HEK293 (cell line): ENCODE data around the gene PTPRO.

Source experiments
- HOXA7 ChIP-seq: sonication (generic); formaldehyde crosslinking; IDR thresholded peaks from 2 replicates; pipeline ENCODE4 v1.8.1; 2022; ENCODE audit warnings: missing genetic modification reagents, borderline replicate concordance
- HOXC10 ChIP-seq: sonication (generic); formaldehyde crosslinking; IDR thresholded peaks from 2 replicates; pipeline ENCODE4 v1.8.1; 2023; ENCODE audit warnings: mild to moderate bottlenecking, missing genetic modification reagents
- OSR2 ChIP-seq: fragments of 450-650 bp; formaldehyde crosslinking; IDR thresholded peaks from 2 replicates; pipeline ENCODE4 v1.5.1; 2016; ENCODE audit warnings: missing biosample characterization, missing genetic modification characterization
- SP3 ChIP-seq: fragments of 450-650 bp; formaldehyde crosslinking; IDR thresholded peaks from 2 replicates; pipeline ENCODE4 v1.5.1; 2016; ENCODE audit warnings: missing biosample characterization, missing genetic modification characterization
- ZBTB8A ChIP-seq: fragments of 450-650 bp; formaldehyde crosslinking; IDR thresholded peaks from 2 replicates; pipeline ENCODE4 v1.5.1; 2016; ENCODE audit warnings: missing biosample characterization, missing genetic modification characterization
- ZEB2 ChIP-seq: fragments of 450-650 bp; formaldehyde crosslinking; IDR thresholded peaks from 2 replicates; pipeline ENCODE4 v1.5.1; 2016; ENCODE audit warnings: missing biosample characterization, missing genetic modification characterization
- ZIC2 ChIP-seq: fragments of 450-650 bp; formaldehyde crosslinking; IDR thresholded peaks from 2 replicates; pipeline ENCODE4 v1.5.1; 2016; ENCODE audit warnings: missing biosample characterization, missing genetic modification characterization
- ZNF132 ChIP-seq: fragments of 450-650 bp; formaldehyde crosslinking; IDR thresholded peaks from 2 replicates; pipeline ENCODE4 v1.5.1; 2017; ENCODE audit warnings: missing biosample characterization, missing genetic modification characterization, borderline replicate concordance
- ZNF211 ChIP-seq: fragments of 450-650 bp; formaldehyde crosslinking; IDR thresholded peaks from 2 replicates; pipeline ENCODE4 v1.5.1; 2016; ENCODE audit warnings: low read depth, missing biosample characterization, missing genetic modification characterization
- ZNF391 ChIP-seq: fragments of 450-650 bp; formaldehyde crosslinking; IDR thresholded peaks from 2 replicates; pipeline ENCODE4 v1.5.1; 2016; ENCODE audit warnings: low read depth, missing biosample characterization, missing genetic modification characterization, borderline replicate concordance
- ZNF473 ChIP-seq: fragments of 450-650 bp; formaldehyde crosslinking; IDR thresholded peaks from 2 replicates; pipeline ENCODE4 v1.5.1; 2017; ENCODE audit warnings: missing biosample characterization, missing genetic modification characterization
- ZNF510 ChIP-seq: fragments of 450-650 bp; formaldehyde crosslinking; IDR thresholded peaks from 2 replicates; pipeline ENCODE4 v1.5.1; 2018; ENCODE audit warnings: mild to moderate bottlenecking, missing genetic modification characterization, missing biosample characterization; ENCODE audit not compliant: insufficient replicate concordance
- ZNF530 ChIP-seq: fragments of 450-650 bp; formaldehyde crosslinking; IDR thresholded peaks from 2 replicates; pipeline ENCODE4 v1.5.1; 2016; ENCODE audit warnings: low read depth, missing biosample characterization, missing genetic modification characterization
- ZNF76 ChIP-seq: fragments of 450-650 bp; formaldehyde crosslinking; IDR thresholded peaks from 2 replicates; pipeline ENCODE4; 2016; ENCODE audit warnings: low read depth, missing biosample characterization, missing genetic modification characterization, borderline replicate concordance
- ZNF777 ChIP-seq: fragments of 450-650 bp; formaldehyde crosslinking; IDR thresholded peaks from 2 replicates; pipeline ENCODE4 v1.5.1; 2017; ENCODE audit warnings: missing biosample characterization, missing genetic modification characterization, borderline replicate concordance
- ZNF791 ChIP-seq: fragments of 450-650 bp; formaldehyde crosslinking; IDR thresholded peaks from 2 replicates; pipeline ENCODE4 v1.5.1; 2016; ENCODE audit warnings: missing biosample characterization, missing genetic modification characterization
- TF ChIP-seq, protein P1 (sequence below): fragments of 450-650 bp; formaldehyde crosslinking; IDR thresholded peaks from 2 replicates; pipeline ENCODE4 v1.5.1; 2016; ENCODE audit warnings: missing biosample characterization, missing genetic modification characterization
- TF ChIP-seq, protein P2 (sequence below): fragments of 450-650 bp; formaldehyde crosslinking; IDR thresholded peaks from 2 replicates; pipeline ENCODE4 v1.5.1; 2016; ENCODE audit warnings: missing biosample characterization, missing genetic modification characterization
- TF ChIP-seq, protein P3 (sequence below): fragments of 450-650 bp; formaldehyde crosslinking; IDR thresholded peaks from 2 replicates; pipeline ENCODE4 v1.5.1; 2016; ENCODE audit warnings: missing biosample characterization, missing genetic modification characterization, low read depth
- TF ChIP-seq, protein P4 (sequence below): fragments of 450-650 bp; formaldehyde crosslinking; IDR thresholded peaks from 2 replicates; pipeline ENCODE4 v1.5.1; 2016; ENCODE audit warnings: missing biosample characterization, missing genetic modification characterization
- TF ChIP-seq, protein P5 (sequence below): fragments of 450-650 bp; formaldehyde crosslinking; IDR thresholded peaks from 2 replicates; pipeline ENCODE4 v1.5.1; 2017; ENCODE audit warnings: missing biosample characterization, mild to moderate bottlenecking, missing genetic modification characterization, moderate library complexity
- TF ChIP-seq, protein P6 (sequence below): fragments of 450-650 bp; formaldehyde crosslinking; IDR thresholded peaks from 2 replicates; pipeline ENCODE4 v1.5.1; 2017; ENCODE audit warnings: missing biosample characterization, missing genetic modification characterization
- TF ChIP-seq, protein P7 (sequence below): fragments of 450-650 bp; formaldehyde crosslinking; IDR thresholded peaks from 2 replicates; pipeline ENCODE4 v1.5.1; 2016; ENCODE audit warnings: missing biosample characterization, missing genetic modification characterization, low read depth
- TF ChIP-seq, protein P8 (sequence below): fragments of 450-650 bp; formaldehyde crosslinking; IDR thresholded peaks from 2 replicates; pipeline ENCODE4 v1.5.1; 2017; ENCODE audit warnings: missing biosample characterization, missing genetic modification characterization

PTPRO gene

DNA sequence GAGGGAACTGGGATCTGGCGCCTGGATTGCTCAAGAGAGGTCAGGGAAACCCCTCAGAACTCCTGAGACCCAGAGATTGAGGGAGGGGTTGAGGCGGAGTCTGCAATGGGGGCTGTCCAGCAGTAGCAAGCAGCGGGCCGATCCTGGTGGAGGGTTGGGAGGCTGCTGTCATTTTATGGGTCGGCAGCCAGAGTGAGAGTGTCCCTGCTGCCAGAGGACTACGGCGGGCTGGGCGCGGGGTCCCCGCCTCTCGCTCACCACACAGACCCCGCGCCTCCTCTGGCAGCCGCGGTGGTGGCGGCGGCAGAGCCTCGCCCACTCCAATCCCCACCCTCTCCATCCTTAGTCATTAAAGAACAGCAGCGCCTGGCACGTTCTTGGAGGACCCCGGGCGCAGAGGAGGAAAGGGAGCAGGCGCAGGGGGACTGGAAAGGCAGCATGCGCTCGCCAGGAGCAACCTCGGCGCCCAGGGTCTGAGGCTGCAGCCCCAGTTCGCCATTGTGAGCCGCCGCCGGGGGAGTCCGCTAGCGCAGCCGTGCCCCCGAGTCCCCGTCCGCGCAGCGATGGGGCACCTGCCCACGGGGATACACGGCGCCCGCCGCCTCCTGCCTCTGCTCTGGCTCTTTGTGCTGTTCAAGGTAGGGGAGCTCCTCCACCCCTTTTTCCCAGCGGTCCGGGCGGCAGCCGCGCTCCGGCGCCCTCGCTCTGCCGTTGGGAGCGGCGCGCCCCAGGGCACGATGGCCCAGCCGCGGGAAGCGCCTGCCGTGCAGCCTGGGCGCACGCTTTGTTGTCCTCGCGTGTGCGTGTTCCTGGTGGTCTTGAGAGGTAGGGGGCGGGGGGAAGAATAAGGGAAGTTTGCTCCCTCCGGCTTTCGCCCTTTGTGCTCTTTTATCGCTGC is at the start of gene PTPRO (continued):
- TF ChIP-seq, protein P1, sequence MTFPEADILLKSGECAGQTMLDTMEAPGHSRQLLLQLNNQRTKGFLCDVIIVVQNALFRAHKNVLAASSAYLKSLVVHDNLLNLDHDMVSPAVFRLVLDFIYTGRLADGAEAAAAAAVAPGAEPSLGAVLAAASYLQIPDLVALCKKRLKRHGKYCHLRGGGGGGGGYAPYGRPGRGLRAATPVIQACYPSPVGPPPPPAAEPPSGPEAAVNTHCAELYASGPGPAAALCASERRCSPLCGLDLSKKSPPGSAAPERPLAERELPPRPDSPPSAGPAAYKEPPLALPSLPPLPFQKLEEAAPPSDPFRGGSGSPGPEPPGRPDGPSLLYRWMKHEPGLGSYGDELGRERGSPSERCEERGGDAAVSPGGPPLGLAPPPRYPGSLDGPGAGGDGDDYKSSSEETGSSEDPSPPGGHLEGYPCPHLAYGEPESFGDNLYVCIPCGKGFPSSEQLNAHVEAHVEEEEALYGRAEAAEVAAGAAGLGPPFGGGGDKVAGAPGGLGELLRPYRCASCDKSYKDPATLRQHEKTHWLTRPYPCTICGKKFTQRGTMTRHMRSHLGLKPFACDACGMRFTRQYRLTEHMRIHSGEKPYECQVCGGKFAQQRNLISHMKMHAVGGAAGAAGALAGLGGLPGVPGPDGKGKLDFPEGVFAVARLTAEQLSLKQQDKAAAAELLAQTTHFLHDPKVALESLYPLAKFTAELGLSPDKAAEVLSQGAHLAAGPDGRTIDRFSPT (tag by site-specific recombination): peak; percentile 44; the same call in 1 of the 2 replicates
- TF ChIP-seq, protein P2, sequence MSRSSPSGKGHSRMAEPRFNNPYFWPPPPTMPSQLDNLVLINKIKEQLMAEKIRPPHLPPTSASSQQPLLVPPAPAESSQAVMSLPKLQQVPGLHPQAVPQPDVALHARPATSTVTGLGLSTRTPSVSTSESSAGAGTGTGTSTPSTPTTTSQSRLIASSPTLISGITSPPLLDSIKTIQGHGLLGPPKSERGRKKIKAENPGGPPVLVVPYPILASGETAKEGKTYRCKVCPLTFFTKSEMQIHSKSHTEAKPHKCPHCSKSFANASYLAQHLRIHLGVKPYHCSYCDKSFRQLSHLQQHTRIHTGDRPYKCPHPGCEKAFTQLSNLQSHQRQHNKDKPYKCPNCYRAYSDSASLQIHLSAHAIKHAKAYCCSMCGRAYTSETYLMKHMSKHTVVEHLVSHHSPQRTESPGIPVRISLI (tag by site-specific recombination): no peak
- no peak for TF ChIP-seq ZNF473 (tag by site-specific recombination)
- TF ChIP-seq ZNF211 (tag by site-specific recombination): no peak
- TF ChIP-seq, protein P3, sequence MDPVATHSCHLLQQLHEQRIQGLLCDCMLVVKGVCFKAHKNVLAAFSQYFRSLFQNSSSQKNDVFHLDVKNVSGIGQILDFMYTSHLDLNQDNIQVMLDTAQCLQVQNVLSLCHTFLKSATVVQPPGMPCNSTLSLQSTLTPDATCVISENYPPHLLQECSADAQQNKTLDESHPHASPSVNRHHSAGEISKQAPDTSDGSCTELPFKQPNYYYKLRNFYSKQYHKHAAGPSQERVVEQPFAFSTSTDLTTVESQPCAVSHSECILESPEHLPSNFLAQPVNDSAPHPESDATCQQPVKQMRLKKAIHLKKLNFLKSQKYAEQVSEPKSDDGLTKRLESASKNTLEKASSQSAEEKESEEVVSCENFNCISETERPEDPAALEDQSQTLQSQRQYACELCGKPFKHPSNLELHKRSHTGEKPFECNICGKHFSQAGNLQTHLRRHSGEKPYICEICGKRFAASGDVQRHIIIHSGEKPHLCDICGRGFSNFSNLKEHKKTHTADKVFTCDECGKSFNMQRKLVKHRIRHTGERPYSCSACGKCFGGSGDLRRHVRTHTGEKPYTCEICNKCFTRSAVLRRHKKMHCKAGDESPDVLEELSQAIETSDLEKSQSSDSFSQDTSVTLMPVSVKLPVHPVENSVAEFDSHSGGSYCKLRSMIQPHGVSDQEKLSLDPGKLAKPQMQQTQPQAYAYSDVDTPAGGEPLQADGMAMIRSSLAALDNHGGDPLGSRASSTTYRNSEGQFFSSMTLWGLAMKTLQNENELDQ (tag by site-specific recombination): no peak
- TF ChIP-seq, protein P4, sequence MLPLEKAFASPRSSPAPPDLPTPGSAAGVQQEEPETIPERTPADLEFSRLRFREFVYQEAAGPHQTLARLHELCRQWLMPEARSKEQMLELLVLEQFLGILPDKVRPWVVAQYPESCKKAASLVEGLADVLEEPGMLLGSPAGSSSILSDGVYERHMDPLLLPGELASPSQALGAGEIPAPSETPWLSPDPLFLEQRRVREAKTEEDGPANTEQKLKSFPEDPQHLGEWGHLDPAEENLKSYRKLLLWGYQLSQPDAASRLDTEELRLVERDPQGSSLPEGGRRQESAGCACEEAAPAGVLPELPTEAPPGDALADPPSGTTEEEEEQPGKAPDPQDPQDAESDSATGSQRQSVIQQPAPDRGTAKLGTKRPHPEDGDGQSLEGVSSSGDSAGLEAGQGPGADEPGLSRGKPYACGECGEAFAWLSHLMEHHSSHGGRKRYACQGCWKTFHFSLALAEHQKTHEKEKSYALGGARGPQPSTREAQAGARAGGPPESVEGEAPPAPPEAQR (tag by site-specific recombination): no peak
- no peak for TF ChIP-seq ZNF530 (tag by site-specific recombination)
- TF ChIP-seq, protein P5, sequence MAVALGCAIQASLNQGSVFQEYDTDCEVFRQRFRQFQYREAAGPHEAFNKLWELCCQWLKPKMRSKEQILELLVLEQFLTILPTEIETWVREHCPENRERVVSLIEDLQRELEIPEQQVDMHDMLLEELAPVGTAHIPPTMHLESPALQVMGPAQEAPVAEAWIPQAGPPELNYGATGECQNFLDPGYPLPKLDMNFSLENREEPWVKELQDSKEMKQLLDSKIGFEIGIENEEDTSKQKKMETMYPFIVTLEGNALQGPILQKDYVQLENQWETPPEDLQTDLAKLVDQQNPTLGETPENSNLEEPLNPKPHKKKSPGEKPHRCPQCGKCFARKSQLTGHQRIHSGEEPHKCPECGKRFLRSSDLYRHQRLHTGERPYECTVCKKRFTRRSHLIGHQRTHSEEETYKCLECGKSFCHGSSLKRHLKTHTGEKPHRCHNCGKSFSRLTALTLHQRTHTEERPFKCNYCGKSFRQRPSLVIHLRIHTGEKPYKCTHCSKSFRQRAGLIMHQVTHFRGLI (tag by site-specific recombination): peak; percentile 44
- no peak for TF ChIP-seq ZNF132 (tag by site-specific recombination)
- TF ChIP-seq, protein P6, sequence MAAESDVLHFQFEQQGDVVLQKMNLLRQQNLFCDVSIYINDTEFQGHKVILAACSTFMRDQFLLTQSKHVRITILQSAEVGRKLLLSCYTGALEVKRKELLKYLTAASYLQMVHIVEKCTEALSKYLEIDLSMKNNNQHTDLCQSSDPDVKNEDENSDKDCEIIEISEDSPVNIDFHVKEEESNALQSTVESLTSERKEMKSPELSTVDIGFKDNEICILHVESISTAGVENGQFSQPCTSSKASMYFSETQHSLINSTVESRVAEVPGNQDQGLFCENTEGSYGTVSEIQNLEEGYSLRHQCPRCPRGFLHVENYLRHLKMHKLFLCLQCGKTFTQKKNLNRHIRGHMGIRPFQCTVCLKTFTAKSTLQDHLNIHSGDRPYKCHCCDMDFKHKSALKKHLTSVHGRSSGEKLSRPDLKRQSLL: 0 out of 2 replicates have a peak, but pooled peaks have one; percentile 31
- no peak for TF ChIP-seq ZNF791 (tag by site-specific recombination)
- TF ChIP-seq, protein P7, sequence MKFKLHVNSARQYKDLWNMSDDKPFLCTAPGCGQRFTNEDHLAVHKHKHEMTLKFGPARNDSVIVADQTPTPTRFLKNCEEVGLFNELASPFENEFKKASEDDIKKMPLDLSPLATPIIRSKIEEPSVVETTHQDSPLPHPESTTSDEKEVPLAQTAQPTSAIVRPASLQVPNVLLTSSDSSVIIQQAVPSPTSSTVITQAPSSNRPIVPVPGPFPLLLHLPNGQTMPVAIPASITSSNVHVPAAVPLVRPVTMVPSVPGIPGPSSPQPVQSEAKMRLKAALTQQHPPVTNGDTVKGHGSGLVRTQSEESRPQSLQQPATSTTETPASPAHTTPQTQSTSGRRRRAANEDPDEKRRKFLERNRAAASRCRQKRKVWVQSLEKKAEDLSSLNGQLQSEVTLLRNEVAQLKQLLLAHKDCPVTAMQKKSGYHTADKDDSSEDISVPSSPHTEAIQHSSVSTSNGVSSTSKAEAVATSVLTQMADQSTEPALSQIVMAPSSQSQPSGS: no peak
- TF ChIP-seq HOXC10 (CRISPR knock-in tag): no peak
- TF ChIP-seq SP3 (tag by site-specific recombination): peak; percentile 59
- no peak for TF ChIP-seq OSR2
- no peak for TF ChIP-seq ZNF391
- TF ChIP-seq, protein P8, sequence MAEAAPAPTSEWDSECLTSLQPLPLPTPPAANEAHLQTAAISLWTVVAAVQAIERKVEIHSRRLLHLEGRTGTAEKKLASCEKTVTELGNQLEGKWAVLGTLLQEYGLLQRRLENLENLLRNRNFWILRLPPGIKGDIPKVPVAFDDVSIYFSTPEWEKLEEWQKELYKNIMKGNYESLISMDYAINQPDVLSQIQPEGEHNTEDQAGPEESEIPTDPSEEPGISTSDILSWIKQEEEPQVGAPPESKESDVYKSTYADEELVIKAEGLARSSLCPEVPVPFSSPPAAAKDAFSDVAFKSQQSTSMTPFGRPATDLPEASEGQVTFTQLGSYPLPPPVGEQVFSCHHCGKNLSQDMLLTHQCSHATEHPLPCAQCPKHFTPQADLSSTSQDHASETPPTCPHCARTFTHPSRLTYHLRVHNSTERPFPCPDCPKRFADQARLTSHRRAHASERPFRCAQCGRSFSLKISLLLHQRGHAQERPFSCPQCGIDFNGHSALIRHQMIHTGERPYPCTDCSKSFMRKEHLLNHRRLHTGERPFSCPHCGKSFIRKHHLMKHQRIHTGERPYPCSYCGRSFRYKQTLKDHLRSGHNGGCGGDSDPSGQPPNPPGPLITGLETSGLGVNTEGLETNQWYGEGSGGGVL (tag by site-specific recombination): 0 out of 2 replicates have a peak, but pooled peaks have one; percentile 7
- peak; percentile 59; the same call in 1 of the 2 replicates for TF ChIP-seq ZNF777 (tag by site-specific recombination)
- TF ChIP-seq ZNF76 (tag by site-specific recombination): peak; percentile 80
- TF ChIP-seq HOXA7 (CRISPR knock-in tag): no peak
- TF ChIP-seq ZIC2: peak; percentile 22; the same call in 1 of the 2 replicates
- peak; percentile 81 for TF ChIP-seq ZBTB8A (tag by site-specific recombination)
- TF ChIP-seq ZEB2: peak; percentile 16; the same call in 1 of the 2 replicates
- TF ChIP-seq ZNF510 (tag by site-specific recombination): no peak
